Type B pancreatic cell (in vitro differentiated cells): ENCODE data around the gene C17orf107. TPM values are rescaled to one million over a fixed set of nuclear protein-coding genes. Genes with fewer than 3 reads are reported as not detected.
A peak's percentile ranks its signal among the peaks of the same experiment; 100 is the strongest.

Source experiments
- DNase-seq: peaks from one replicate; pipeline ENCODE4 v3.0.0; 2021; ENCODE audit warnings: mixed read lengths; ENCODE audit not compliant: unreplicated experiment; ENCODE audit errors: extremely low spot score
- H3K27ac Mint-ChIP-seq: 2 replicates; pipeline ENCODE4 v1.8.0; 2021; ENCODE audit warnings: mild to moderate bottlenecking, mixed read lengths
- H3K27me3 Mint-ChIP-seq: 2 replicates; pipeline ENCODE4 v1.8.0; 2021; ENCODE audit warnings: mixed read lengths
- H3K36me3 Mint-ChIP-seq: 2 replicates; pipeline ENCODE4 v1.8.0; 2021; ENCODE audit warnings: mixed read lengths
- H3K4me1 Mint-ChIP-seq: one replicate; pipeline ENCODE4 v1.8.0; 2021; ENCODE audit warnings: mixed read lengths; ENCODE audit not compliant: unreplicated experiment
- H3K4me3 Mint-ChIP-seq: 2 replicates; pipeline ENCODE4 v1.8.0; 2021; ENCODE audit warnings: mild to moderate bottlenecking, mixed read lengths
- H3K9me3 Mint-ChIP-seq: 2 replicates; pipeline ENCODE4 v1.8.0; 2021; ENCODE audit warnings: mixed read lengths
- CTCF ChIP-seq: fragments of 200-600 bp; sonication (generic); conservative IDR thresholded peaks from 2 replicates; pipeline ENCODE4 v1.5.0; 2021; ENCODE audit warnings: antibody characterized with exemption, mild to moderate bottlenecking
- total RNA-seq: library from RNA; stranded (reverse); gene quantifications from 2 replicates; pipeline ENCODE4 v1.2.1, GENCODE V29; 2021; ENCODE audit warnings: low replicate concordance

The C17orf107 gene
- total RNA-seq, 1 donor from 2014 or later: 4.4 TPM

- no peak overlapping the region for H3K4me3 Mint-ChIP-seq
- H3K27ac Mint-ChIP-seq: no peak overlapping the region
- peaks cover 5% of the 10 kb centered on the region for H3K36me3 Mint-ChIP-seq
- no peaks in the 10 kb centered on the region for H3K9me3 Mint-ChIP-seq
- TF ChIP-seq CTCF: no peak
- DNase-seq: no peak
- H3K4me1 Mint-ChIP-seq: no peaks in the 10 kb centered on the region
- H3K27me3 Mint-ChIP-seq: no peaks in the 10 kb centered on the region
These were observed 6.7 kb upstream of the C17orf107 start for GRCh38 chr17:4892499-4893221.

- no peak for DNase-seq
- no peak for TF ChIP-seq CTCF
- Mint-ChIP-seq H3K27ac (no peak overlapping the region), H3K9me3 (no peaks in the 10 kb centered on the region), H3K4me1 (no peaks in the 10 kb centered on the region), H3K4me3 (no peak overlapping the region), H3K36me3 (peaks cover 5% of the 10 kb centered on the region), H3K27me3 (no peaks in the 10 kb centered on the region)
These were observed 6.1 kb upstream of the C17orf107 start for GRCh38 chr17:4893272-4893671.

- peaks cover 4% of the 10 kb centered on the region for H3K36me3 Mint-ChIP-seq
- H3K27me3 Mint-ChIP-seq: no peaks in the 10 kb centered on the region
- H3K4me1 Mint-ChIP-seq: no peaks in the 10 kb centered on the region
- no peak overlapping the region for H3K4me3 Mint-ChIP-seq
- TF ChIP-seq CTCF: no peak
- H3K9me3 Mint-ChIP-seq: no peaks in the 10 kb centered on the region
- DNase-seq: no peak
- no peak overlapping the region for H3K27ac Mint-ChIP-seq
These were observed 5.4 kb upstream of the C17orf107 start for GRCh38 chr17:4893721-4894560.

- TF ChIP-seq CTCF: no peak
- H3K36me3 Mint-ChIP-seq: no peaks in the 10 kb centered on the region
- peak overlapping the region; percentile 41 for H3K27ac Mint-ChIP-seq
- DNase-seq: no peak
- no peaks in the 10 kb centered on the region for H3K27me3 Mint-ChIP-seq
- H3K4me1 Mint-ChIP-seq: no peaks in the 10 kb centered on the region
- no peaks in the 10 kb centered on the region for H3K9me3 Mint-ChIP-seq
- H3K4me3 Mint-ChIP-seq: no peak overlapping the region
These were observed 4.2 kb upstream of the C17orf107 start for GRCh38 chr17:4895121-4895520.

- peak; percentile 24 for TF ChIP-seq CTCF
- H3K36me3 Mint-ChIP-seq: no peaks in the 10 kb centered on the region
- H3K27me3 Mint-ChIP-seq: no peaks in the 10 kb centered on the region
- no peak for DNase-seq
- H3K4me1 Mint-ChIP-seq: no peaks in the 10 kb centered on the region
- H3K27ac Mint-ChIP-seq: no peak overlapping the region
- no peaks in the 10 kb centered on the region for H3K9me3 Mint-ChIP-seq
- no peak overlapping the region for H3K4me3 Mint-ChIP-seq
These were observed 3.5 kb upstream of the C17orf107 start for GRCh38 chr17:4895657-4896331.
